Nephron (organoid): Measurements from ENCODE around the gene C5orf15.

Experiments used
- H3K27ac Mint-ChIP-seq, 3 experiments: 2 replicates each; pipeline ENCODE4 v1.8.0; 2020; ENCODE audit warnings: mixed read lengths in 3 of 3, mild to moderate bottlenecking in 2 of 3, moderate library complexity in 1 of 3
- H3K27me3 Mint-ChIP-seq: 2 replicates; pipeline ENCODE4 v1.8.0; 2021; ENCODE audit warnings: low read depth, mild to moderate bottlenecking, moderate library complexity, mixed read lengths
- H3K36me3 Mint-ChIP-seq: 2 replicates; pipeline ENCODE4 v1.8.0; 2020; ENCODE audit warnings: low read depth, mixed read lengths
- H3K4me1 Mint-ChIP-seq: 2 replicates; pipeline ENCODE4 v1.8.0; 2020; ENCODE audit warnings: mixed read lengths
- H3K4me3 Mint-ChIP-seq, 3 experiments: 2 replicates each; pipeline ENCODE4 v1.8.0; 2020; ENCODE audit warnings: mild to moderate bottlenecking in 3 of 3, mixed read lengths in 3 of 3, moderate library complexity in 2 of 3
- H3K9me3 Mint-ChIP-seq: 2 replicates; pipeline ENCODE4 v1.8.0; 2020; ENCODE audit warnings: mixed read lengths
- CTCF ChIP-seq, 3 experiments: fragments of 200-600 bp; sonication (generic); IDR thresholded peaks; one replicate each; pipeline ENCODE4 v1.5.0; 2021; ENCODE audit warnings: antibody characterized with exemption in 3 of 3; ENCODE audit not compliant: unreplicated experiment in 3 of 3

Gene C5orf15

DNA sequence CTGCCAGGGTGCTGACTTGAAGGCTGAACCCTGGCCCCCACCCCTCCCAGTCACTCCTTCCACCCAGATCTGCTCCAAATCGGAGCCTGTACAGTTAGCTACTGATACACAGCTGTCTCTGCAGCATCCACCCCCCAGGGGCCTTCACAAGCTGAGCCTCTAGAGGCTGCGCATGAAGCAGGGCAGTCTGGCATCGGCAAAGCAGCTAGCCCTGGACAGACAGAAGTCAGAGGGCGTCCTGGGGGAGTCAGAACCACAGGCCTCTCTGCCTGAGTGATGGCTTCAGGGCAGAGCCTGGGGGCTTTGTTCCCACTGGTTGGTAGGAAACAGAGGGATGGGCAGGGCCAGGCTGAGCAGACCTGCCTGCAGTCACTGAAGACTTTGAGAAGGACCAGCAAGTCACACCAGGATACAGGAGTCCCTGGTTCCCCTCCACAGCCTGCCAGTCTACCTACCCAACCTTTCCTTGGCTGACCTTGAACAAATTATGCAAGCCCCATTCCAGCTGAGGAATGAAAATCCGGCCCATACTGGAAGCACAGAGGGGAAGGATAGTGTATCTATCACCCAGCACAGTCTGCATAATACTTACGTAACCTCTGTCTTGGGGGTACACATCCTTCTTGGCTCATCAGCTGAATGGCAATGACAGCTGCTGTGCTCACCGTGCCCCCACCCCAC, 27.6 kb upstream of the C5orf15 start:
- H3K27ac Mint-ChIP-seq: peak overlapping the region in 1 of 3 experiments; percentile 41
- TF ChIP-seq CTCF (IDR thresholded peaks at IDR 0.05; ENCODE audit: unreplicated experiment in 3 of 3): no peak
- peaks cover 15% of the 10 kb centered on the region for H3K36me3 Mint-ChIP-seq
- peaks cover 78% of the 10 kb centered on the region for H3K4me1 Mint-ChIP-seq
- no peaks in the 10 kb centered on the region for H3K27me3 Mint-ChIP-seq
- H3K9me3 Mint-ChIP-seq: no peaks in the 10 kb centered on the region
- H3K4me3 Mint-ChIP-seq: no peak overlapping the region

DNA sequence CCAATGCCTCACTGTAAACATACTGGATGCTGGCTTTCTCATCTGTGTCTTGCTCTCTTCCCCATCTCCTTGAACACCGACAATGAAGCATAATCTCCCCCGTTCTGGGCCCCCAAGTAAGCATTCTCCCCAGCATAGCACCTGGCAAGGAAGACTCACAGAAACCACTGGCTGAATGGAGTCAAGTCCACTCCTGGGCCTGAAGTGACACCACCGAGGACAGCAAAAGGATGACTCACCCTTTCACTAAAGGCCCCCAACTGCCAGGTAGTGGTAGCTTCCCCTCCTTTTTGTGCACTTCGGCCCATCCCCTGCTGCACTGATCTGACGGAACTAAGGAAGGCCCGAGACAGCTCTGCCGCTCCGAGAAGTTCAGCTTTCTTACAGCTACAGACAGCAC, 26.9 kb upstream of the C5orf15 start:
- Mint-ChIP-seq H3K4me3 (peak overlapping the region in 2 of 3 experiments; percentile 3 to 12), H3K9me3 (no peaks in the 10 kb centered on the region), H3K4me1 (peaks cover 76% of the 10 kb centered on the region), H3K36me3 (peaks cover 20% of the 10 kb centered on the region), H3K27me3 (no peaks in the 10 kb centered on the region), H3K27ac (peak overlapping the region; percentile 1 to 41 (median 6))
- TF ChIP-seq CTCF (IDR thresholded peaks at IDR 0.05; ENCODE audit: unreplicated experiment in 3 of 3): no peak

GRCh38 chr5:133994990-133995333, 26.5 kb upstream of the C5orf15 start:
- Mint-ChIP-seq H3K4me1 (peaks cover 72% of the 10 kb centered on the region), H3K27ac (peak overlapping the region; percentile 1 to 41 (median 24)), H3K36me3 (peaks cover 23% of the 10 kb centered on the region), H3K9me3 (no peaks in the 10 kb centered on the region), H3K27me3 (no peaks in the 10 kb centered on the region), H3K4me3 (peak overlapping the region in 2 of 3 experiments; percentile 10 to 12)
- no peak for TF ChIP-seq CTCF (IDR thresholded peaks at IDR 0.05; ENCODE audit: unreplicated experiment in 3 of 3)

GRCh38 chr5:133994297-133994989, 26.0 kb upstream of the C5orf15 start:
- TF ChIP-seq CTCF (IDR thresholded peaks at IDR 0.05; ENCODE audit: unreplicated experiment in 3 of 3): no peak
- H3K36me3 Mint-ChIP-seq: peaks cover 22% of the 10 kb centered on the region
- H3K4me1 Mint-ChIP-seq: peaks cover 67% of the 10 kb centered on the region
- H3K9me3 Mint-ChIP-seq: no peaks in the 10 kb centered on the region
- no peaks in the 10 kb centered on the region for H3K27me3 Mint-ChIP-seq
- peak overlapping the region in 2 of 3 experiments; percentile 10 to 13 for H3K4me3 Mint-ChIP-seq
- peak overlapping the region; percentile 1 to 43 (median 41) for H3K27ac Mint-ChIP-seq

DNA sequence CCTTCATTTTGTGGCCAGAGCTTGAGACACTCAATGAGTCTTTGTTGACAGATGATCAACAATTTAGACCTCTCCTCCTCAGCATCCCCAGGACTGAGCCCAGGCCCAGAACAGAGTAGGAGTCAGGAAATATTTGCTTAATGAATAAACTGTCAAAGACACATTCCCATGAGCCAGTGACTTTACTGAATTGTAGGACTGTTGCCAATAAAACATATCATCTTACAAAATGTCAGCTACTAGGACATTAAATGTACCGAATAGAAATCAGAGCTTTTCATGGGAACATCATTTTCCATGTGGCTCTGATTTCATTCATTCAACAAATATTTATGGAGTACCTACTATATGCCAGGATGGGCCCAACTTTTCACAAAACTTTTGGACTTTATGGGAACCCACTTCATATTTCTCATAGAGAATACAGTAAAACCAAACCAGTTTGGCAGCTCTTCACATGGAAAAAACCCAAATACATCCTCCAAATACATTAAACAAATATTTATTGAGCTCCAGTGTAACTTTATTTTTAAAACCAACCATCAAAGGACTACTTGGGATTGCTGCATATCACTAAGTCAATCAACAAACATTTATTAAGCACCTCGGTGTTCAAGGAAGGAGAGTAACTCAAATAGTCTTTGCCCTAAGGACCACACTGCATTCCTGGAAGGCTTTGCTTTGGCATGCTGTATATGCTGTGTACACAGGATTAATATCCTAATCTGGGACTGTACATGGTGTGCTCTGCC, 24.9 kb upstream of the C5orf15 start:
- Mint-ChIP-seq H3K4me3 (peak overlapping the region in 2 of 3 experiments; percentile 4 to 24), H3K27ac (peak overlapping the region in 2 of 3 experiments; percentile 41 to 74), H3K9me3 (no peaks in the 10 kb centered on the region), H3K27me3 (no peaks in the 10 kb centered on the region), H3K36me3 (peaks cover 29% of the 10 kb centered on the region), H3K4me1 (peaks cover 60% of the 10 kb centered on the region)
- TF ChIP-seq CTCF (IDR thresholded peaks at IDR 0.05; ENCODE audit: unreplicated experiment in 3 of 3): no peak
